ENCODE measurements around the gene VCX2. TPM values are rescaled to one million over a fixed set of nuclear protein-coding genes. Genes with fewer than 3 reads are reported as not detected.
"Not testable (repeated sequence)": the region's sequence is repeated elsewhere in the genome, so short reads cannot be mapped to it uniquely, and the experiment has no call there.

Gene VCX2
- total RNA-seq = not detected

- ATAC-seq, H3K27ac ChIP-seq, H3K36me3 ChIP-seq, H3K9me3 ChIP-seq, H3K4me3 ChIP-seq, H3K27me3 ChIP-seq, H3K4me1 ChIP-seq: not testable (repeated sequence)
- 67 to 100% methylated on average over 1 of the region's 3 CpGs for WGBS, 2 donors (ENCODE audit: low coverage in 1 of 2)
These were observed at the start of gene VCX2 for GRCh38 chrX:8171169-8171568. VCX2 (minus strand) TSS chrX:8171267; CDS start chrX:8170643, 624 bp downstream.

GRCh38 chrX:8204943-8205342 lies 33.9 kb upstream of the VCX2 start:
- H3K27ac ChIP-seq = no peak overlapping the region
- H3K36me3 ChIP-seq = no peaks in the 10 kb centered on the region
- 50 to 79% methylated on average over 2 to 3 of the region's 4 CpGs for WGBS, 2 donors (ENCODE audit: low coverage in 1 of 2)
- TF ChIP-seq EP300 (IDR thresholded peaks at IDR 0.05) (no peak), POLR2AphosphoS5 (IDR thresholded peaks at IDR 0.05) (no peak), POLR2A (IDR thresholded peaks at IDR 0.05) (no peak)
- TF ChIP-seq, protein P1, sequence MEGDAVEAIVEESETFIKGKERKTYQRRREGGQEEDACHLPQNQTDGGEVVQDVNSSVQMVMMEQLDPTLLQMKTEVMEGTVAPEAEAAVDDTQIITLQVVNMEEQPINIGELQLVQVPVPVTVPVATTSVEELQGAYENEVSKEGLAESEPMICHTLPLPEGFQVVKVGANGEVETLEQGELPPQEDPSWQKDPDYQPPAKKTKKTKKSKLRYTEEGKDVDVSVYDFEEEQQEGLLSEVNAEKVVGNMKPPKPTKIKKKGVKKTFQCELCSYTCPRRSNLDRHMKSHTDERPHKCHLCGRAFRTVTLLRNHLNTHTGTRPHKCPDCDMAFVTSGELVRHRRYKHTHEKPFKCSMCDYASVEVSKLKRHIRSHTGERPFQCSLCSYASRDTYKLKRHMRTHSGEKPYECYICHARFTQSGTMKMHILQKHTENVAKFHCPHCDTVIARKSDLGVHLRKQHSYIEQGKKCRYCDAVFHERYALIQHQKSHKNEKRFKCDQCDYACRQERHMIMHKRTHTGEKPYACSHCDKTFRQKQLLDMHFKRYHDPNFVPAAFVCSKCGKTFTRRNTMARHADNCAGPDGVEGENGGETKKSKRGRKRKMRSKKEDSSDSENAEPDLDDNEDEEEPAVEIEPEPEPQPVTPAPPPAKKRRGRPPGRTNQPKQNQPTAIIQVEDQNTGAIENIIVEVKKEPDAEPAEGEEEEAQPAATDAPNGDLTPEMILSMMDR (IDR thresholded peaks at IDR 0.05) = no peak
- H3K4me1 ChIP-seq = no peaks in the 10 kb centered on the region
- ATAC-seq = no peak
- H3K27me3 ChIP-seq = no peaks in the 10 kb centered on the region
- no peak overlapping the region for H3K4me3 ChIP-seq
- H3K9me3 ChIP-seq = no peaks in the 10 kb centered on the region

- no peaks in the 10 kb centered on the region for H3K27me3 ChIP-seq
- no peak for ATAC-seq
- H3K36me3 ChIP-seq = no peaks in the 10 kb centered on the region
- TF ChIP-seq POLR2A (IDR thresholded peaks at IDR 0.05) = no peak
- no peaks in the 10 kb centered on the region for H3K4me1 ChIP-seq
- no peak overlapping the region for H3K4me3 ChIP-seq
- no peak overlapping the region for H3K27ac ChIP-seq
- 66 to 100% methylated on average over 1 to 5 of the region's 6 CpGs for WGBS, 2 donors (ENCODE audit: low coverage in 1 of 2)
- no peaks in the 10 kb centered on the region for H3K9me3 ChIP-seq
These were observed 33.3 kb upstream of the VCX2 start for GRCh38 chrX:8204169-8204935.

DNA sequence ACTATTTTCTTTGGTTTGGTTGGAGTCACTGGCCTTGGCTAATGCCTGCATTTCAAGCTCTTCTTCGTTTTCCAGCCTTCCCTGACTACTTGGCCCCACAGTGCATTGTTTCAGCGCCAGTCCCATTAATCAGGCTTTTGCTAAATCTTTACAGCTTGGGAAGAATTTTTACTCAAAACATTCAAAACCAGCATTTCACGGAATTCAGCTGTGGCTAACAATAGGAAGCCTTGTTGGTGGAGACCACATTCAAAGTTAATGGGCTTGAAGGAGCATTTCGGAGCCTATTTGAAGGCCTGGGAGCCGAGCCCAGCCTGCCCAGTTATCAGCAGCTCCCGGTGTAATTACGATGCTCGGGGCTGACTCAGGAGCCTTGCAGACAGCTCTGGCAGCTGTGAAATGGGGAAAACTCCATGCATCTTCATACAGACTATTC lies 30.8 kb upstream of the VCX2 start:
- Histone ChIP-seq H3K27me3 (no peaks in the 10 kb centered on the region), H3K9me3 (no peaks in the 10 kb centered on the region), H3K4me1 (no peaks in the 10 kb centered on the region), H3K36me3 (no peaks in the 10 kb centered on the region), H3K4me3 (no peak overlapping the region), H3K27ac (no peak overlapping the region)
- TF ChIP-seq EP300 (IDR thresholded peaks at IDR 0.05) = no peak
- TF ChIP-seq POLR2AphosphoS5 (IDR thresholded peaks at IDR 0.05) = no peak
- no peak for TF ChIP-seq POLR2A (IDR thresholded peaks at IDR 0.05)
- TF ChIP-seq, protein P1 (IDR thresholded peaks at IDR 0.05) = no peak
- WGBS, 2 donors (ENCODE audit: low coverage in 1 of 2) = 0 to 80% methylated on average over 2 to 3 of the region's 8 CpGs
- ATAC-seq = no peak

DNA sequence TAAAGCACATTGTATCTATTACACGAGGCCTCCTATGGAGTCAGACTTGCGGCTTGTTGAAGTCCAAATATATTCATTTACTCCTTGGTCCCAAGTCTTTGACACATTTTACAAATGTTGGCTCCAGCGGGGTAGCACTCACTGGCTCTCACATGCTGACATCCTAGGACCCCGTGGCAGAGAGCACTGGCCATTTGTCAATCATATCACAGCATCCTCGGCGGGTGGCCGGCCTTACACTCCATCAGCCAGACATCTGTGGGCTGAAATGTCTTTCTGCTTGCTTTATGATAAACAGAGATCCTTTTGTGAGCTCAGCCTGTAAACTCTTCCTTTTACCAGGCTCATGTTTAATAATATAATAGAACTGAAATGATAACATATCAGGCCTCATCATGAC lies 25.7 kb upstream of the VCX2 start:
- H3K27me3 ChIP-seq = no peaks in the 10 kb centered on the region
- WGBS, 2 donors (ENCODE audit: low coverage in 1 of 2) = 37 to 46% methylated on average over 2 to 4 of the region's 7 CpGs
- TF ChIP-seq, protein P1 (IDR thresholded peaks at IDR 0.05) = no peak
- TF ChIP-seq POLR2A (IDR thresholded peaks at IDR 0.05) (no peak), POLR2AphosphoS5 (IDR thresholded peaks at IDR 0.05) (no peak), EP300 (IDR thresholded peaks at IDR 0.05) (no peak)
- no peak for ATAC-seq
- no peak overlapping the region for H3K27ac ChIP-seq
- no peaks in the 10 kb centered on the region for H3K9me3 ChIP-seq
- H3K4me1 ChIP-seq = no peaks in the 10 kb centered on the region
- no peak overlapping the region for H3K4me3 ChIP-seq
- H3K36me3 ChIP-seq = no peaks in the 10 kb centered on the region

DNA sequence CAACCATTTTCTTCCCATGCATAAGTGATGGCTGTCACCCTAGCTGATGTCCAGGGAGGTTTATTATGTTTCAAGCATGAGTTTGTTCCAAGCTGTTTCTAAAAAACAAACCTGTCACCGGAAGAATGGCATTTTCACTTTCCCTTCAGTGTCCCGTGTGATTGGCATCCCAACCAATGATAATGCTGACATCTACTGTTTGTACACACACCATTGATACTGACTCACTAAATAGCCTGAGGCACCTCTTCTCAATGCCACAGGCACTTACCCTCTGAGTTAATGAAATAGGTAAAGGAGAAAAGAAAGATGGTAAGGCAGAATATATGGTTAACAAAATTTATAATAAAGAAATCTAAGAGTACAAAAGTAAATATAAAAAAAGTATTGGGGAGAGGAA lies 23.1 kb upstream of the VCX2 start:
- 75 to 86% methylated on average over 1 to 2 of the region's 2 CpGs for WGBS, 2 donors (ENCODE audit: low coverage in 1 of 2)
- no peak overlapping the region for H3K27ac ChIP-seq
- TF ChIP-seq POLR2AphosphoS5 (IDR thresholded peaks at IDR 0.05) (no peak), EP300 (IDR thresholded peaks at IDR 0.05) (no peak), POLR2A (IDR thresholded peaks at IDR 0.05) (no peak)
- TF ChIP-seq, protein P1 (IDR thresholded peaks at IDR 0.05) = no peak
- H3K9me3 ChIP-seq = no peaks in the 10 kb centered on the region
- no peak for ATAC-seq
- no peaks in the 10 kb centered on the region for H3K36me3 ChIP-seq
- H3K4me1 ChIP-seq = no peaks in the 10 kb centered on the region
- no peak overlapping the region for H3K4me3 ChIP-seq
- no peaks in the 10 kb centered on the region for H3K27me3 ChIP-seq
